ENCODE measurements around the gene NUDT7.

NUDT7 gene

DNA sequence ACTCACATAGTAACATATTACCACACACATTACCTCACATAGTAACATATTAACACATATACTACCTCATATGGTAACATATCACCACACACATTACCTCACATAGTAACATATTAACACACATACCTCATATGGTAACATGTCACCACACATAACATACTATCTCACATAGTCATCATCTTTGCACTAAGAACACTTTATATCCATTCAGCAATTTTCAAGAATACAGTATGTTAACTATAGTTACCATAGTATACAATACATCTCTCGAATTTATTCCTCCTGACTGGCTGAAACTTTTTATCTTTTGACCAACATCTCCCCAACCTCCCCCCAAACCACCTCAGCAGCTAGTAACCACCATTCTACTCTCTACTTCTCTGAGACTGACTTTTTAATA lies 7.6 kb downstream of the NUDT7 start:
- no peak for DNase-seq

DNA sequence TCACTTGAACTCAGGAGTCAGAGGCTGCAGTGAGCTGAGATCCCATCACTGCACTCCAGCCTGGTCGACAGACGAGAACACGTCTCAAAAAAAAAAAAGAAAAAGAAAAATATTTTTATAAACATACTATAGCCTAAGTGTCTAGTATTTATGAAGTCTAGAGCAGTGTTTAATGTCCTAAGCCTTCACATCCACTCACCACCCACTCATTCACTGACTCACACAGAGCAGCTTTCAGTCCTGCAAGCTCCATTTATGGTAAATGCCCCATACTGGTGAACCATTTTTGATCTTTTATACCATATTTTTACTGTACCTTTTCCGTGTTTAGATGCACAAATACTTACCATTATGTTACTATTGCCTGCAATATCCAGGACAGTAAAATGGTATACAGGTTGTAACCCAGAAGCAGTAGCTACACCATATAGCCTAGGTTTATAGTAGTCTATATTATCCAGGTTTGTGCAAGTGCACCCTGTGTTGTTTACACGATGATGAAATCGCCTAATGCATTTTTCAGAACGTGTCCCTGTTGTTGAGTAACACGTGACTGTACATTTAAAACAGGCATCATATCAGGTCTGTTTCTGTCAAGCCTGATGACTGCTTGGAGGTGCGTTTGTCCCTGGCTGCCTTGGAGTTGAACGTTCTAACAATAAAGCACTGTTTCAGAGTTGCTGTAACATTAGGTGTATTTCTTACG lies 10.1 kb downstream of the NUDT7 start:
- peak; percentile 46 for DNase-seq

- peak; percentile 9 for DNase-seq
Measured at GRCh38 chr16:77736879-77737278, 14.6 kb downstream of the NUDT7 start.

DNA sequence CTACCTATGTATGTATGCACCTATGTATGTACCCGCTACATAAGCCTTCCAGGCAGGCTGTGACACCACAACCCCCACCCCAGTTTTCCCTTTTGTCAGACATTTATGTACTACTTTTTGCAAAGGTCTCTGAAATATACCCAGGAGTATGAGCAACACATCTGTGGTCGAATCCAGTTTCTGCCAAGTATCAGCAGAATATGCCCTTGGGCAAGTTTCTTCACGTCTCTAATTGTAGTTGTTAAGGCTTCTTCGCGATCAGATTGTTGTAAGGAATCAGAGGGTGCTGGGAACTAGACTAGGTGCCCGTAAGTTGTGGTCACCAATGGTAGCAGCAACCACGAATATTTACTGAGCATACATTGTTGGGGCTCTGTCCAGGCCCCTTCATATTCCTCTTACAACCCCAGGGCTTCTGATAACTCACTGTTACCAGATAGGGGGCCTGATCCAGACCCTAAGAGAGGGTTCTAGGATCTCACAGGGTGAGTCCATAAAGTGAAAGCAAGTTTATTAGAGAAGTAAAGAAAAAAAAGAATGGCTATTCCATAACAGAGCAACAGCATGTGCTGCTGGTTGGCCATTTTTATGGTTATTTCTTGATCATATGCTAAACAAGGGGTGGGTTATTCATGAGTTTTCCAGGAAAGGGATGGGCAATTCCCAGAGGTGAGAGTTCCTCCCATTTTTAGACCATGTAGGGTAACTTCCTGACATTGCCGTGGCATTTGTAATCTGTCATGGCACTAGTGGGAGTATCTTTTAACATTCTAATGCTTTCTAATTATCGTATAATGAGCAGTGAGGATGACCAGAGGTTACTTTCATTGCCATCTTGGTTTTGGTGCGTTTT lies 16.6 kb downstream of the NUDT7 start:
- no peak for DNase-seq

- no peak for DNase-seq
Measured at GRCh38 chr16:77739559-77739892, 17.2 kb downstream of the NUDT7 start.

DNA sequence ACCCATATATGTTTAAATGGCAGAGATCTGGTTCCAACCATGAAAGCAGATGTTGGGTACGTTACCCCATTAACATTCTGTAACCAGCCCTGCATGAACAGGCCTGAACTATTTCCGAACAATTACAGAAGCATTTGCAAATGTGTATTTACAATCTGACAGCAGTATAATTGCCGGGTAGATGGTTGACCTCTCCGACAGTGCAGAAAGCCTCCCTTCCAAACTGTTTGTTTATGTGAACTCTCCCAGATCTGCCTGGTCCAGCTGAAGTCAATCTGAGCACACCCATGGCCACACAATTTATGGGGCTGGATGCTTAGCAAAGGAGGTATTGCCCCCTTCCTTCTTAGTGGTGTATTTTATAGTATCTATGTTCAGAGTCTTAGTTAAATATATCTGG lies 21.8 kb downstream of the NUDT7 start:
- DNase-seq = no peak

- DNase-seq = no peak
Measured at GRCh38 chr16:77745972-77746371, 23.7 kb downstream of the NUDT7 start.

GRCh38 chr16:77748421-77749005 lies 26.2 kb downstream of the NUDT7 start:
- DNase-seq = no peak

- DNase-seq = no peak
Measured at GRCh38 chr16:77749415-77749814, 27.1 kb downstream of the NUDT7 start.

GRCh38 chr16:77758046-77758445 lies 35.7 kb downstream of the NUDT7 start:
- DNase-seq = no peak

GRCh38 chr16:77758508-77758907 lies 36.2 kb downstream of the NUDT7 start:
- no peak for DNase-seq

DNA sequence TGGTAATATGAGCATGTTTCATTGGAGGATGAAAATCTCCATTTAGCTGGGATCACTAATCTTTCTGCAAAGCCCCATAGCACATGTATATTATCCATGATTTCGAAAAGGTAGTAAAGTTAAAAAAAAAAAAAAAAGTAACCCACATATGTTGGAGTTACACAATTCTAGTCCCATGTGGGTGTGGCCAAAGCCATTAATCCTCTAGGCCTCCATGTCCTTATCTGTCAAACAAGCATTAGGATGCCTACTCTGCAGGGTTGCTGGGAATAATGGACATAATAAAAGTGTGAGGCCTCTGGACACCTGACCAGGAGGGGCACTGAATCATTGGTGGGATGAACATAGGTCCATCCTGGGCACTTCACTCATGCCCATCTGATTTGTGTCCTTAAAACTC lies 36.9 kb downstream of the NUDT7 start:
- no peak for DNase-seq

GRCh38 chr16:77759821-77760220 lies 37.5 kb downstream of the NUDT7 start:
- DNase-seq = no peak

DNA sequence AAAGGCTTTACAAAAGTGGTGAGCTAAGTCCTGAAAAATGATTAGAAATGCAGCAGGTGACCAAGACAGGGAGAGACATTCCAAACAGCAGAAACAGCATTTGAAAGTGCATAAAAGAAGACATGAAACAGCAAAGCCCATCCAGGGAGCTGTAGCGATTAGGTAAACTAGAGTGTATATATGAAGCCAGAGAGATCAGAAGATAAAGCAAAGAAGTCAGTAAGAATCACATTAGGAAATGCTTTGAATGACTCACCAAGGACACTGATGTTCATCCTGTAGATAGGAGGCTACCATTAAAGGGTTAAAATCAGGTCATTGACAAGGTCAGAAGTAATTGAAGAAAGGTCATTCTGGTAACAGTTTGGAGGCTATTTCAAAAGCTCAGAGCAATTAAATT lies 38.5 kb downstream of the NUDT7 start:
- no peak for DNase-seq

DNA sequence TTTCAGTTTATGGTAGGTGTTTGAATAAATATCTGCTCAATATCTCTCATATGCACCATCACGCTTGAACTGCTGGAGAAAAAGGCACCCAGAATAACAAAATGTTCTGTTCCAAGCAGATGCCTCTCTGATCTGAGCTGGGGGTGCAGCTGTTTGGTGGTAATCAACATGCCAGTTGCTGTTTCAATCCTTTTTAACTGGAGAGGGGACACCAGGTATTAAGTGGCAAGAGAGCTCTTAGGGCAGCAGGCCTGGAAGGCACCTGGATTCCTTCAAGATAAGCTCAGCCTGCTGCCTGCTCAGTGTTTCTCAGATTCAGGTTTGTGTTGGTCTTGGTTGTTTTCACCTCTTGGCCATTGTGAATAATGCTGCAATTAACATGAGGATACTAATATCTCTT lies 38.9 kb downstream of the NUDT7 start:
- no peak for DNase-seq

- no peak for DNase-seq
Measured at GRCh38 chr16:77762262-77762661, 39.9 kb downstream of the NUDT7 start.

DNA sequence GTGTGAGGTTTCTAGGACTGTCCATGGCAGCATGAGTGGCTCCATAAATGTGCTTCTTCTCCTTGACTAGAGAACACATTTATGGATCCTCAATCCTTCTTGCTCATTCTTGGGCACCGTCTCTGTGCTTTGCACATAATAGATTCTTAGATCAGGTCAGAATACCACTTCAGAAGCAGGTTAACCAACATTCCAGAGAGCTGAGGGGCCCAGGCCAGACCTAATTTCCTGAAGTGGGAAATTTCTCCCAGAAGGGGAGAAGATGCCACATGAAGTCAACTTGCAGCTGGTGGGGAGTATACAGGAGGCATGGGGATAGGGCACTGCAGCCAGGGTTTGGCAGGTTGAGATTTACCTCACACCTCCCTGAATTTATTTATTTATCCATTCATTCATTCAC lies 41.7 kb downstream of the NUDT7 start:
- no peak for DNase-seq

- no peak for DNase-seq
Measured at GRCh38 chr16:77767211-77767610, 44.9 kb downstream of the NUDT7 start.

GRCh38 chr16:77767826-77768225 lies 45.5 kb downstream of the NUDT7 start:
- no peak for DNase-seq

DNA sequence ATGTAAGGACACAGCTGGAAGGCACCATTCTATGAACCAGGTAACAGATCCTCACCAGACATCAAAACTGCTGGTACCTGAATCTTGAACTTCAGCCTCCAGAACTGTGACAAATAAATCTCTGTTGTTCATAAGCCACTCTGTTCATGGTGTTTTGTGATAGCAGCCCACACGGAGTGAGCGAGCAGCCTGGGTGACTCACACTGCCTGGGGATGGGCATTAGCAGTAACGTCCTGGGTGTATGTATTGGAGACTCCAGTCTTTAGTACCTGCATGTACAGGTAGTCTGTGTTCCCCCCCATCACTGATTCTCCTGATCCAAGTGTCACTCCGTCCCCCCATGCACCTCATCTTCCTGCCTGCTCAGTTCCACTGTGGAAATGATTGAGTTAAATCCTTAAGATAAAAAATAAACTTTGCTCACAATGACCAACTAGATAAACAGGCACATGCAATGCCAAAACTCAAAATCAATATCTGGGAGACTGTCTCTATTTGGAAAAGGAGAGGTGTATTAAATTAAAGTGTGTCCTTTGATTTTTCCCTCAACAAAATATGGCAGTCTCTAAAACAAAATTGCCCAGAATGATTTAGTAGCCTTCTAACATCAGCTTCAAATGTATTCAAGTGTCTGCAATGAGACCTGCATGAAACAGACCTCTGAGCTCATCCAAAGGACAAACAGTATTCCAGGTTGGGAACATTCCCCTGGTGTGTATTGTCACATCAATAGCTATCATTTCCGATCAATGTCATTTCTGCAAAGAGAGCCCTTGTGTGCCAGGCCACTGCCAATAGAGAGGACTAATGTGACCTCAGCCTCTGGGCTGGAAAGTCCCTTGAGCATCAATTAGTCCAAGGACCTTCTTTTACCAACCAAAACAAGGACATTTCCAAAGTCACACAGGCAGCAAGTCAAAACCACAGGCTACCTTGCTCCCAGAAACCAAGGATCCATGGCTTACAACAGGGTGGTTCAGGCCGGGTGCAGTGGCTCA lies 53.9 kb downstream of the NUDT7 start:
- no peak for DNase-seq

- no peak for DNase-seq
Measured at GRCh38 chr16:77777745-77778144, 55.4 kb downstream of the NUDT7 start.

- no peak for DNase-seq
Measured at GRCh38 chr16:77780378-77780837, 58.1 kb downstream of the NUDT7 start.

GRCh38 chr16:77781091-77781490 lies 58.8 kb downstream of the NUDT7 start:
- no peak for DNase-seq

All from inflammatory macrophage treated with lipopolysaccharide for 4 hours (primary cell).